Gastrocnemius medialis (tissue), 4 donors: ENCODE measurements around the gene CBX7.

Source experiments
- CTCF ChIP-seq, 5 experiments: fragments of 450-650 bp in 3 of 5; fragments of 200-600 bp in 2 of 5; sonication (generic) in 2 of 5; IDR thresholded peaks in 4 of 5; conservative IDR thresholded peaks in 1 of 5; 1 replicate in 4 of 5; 2 replicates in 1 of 5; pipeline ENCODE4 v1.5.1; 2016 to 2019; ENCODE audit warnings: antibody characterized with exemption in 5 of 5, mild to moderate bottlenecking in 3 of 5, moderate library complexity in 3 of 5
- POLR2A ChIP-seq, 2 donors: fragments of 450-650 bp; IDR thresholded peaks; one replicate each; pipeline ENCODE4 v1.6.1; 2017; ENCODE audit warnings: antibody characterized with exemption in 2 of 2, mild to moderate bottlenecking in 2 of 2, moderate library complexity in 2 of 2

- no peak for TF ChIP-seq POLR2A (IDR thresholded peaks at IDR 0.05)
- no peak for TF ChIP-seq CTCF (IDR thresholded peaks at IDR 0.05 in 4 of 5, conservative IDR thresholded peaks at IDR 0.05 in 1 of 5)
These were observed 8.2 kb downstream of the CBX7 start for GRCh38 chr22:39144101-39144767.
